ENCODE measurements around the gene GSPT2. TPM values are rescaled to one million over a fixed set of nuclear protein-coding genes. Genes with fewer than 3 reads are reported as not detected.

Gene GSPT2
- total RNA-seq, 1 donor from 2014 or later = 15.9 TPM

DNA sequence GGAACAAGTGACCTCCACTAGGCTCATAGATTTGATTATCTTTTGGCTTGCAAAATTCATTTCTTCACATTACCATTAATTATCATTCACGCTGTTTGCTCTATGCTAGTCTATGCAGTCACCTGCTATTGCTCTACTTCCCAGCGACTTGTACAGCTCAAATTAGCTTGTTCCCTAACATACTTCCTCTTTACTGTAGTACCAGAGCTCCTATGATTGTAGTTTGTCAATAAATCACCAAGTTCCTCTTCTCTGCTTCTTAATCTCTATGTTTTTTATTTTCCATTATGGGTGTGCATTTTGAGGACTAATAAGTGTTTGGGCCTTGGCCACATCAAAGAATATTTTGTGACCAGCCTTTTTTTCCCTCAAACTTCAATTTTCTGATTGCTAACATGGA is 6.2 kb upstream of the GSPT2 start:
- no peak for DNase-seq (ENCODE audit: low spot score in 2 of 2, unreplicated experiment in 2 of 2)
- TF ChIP-seq, protein P1, sequence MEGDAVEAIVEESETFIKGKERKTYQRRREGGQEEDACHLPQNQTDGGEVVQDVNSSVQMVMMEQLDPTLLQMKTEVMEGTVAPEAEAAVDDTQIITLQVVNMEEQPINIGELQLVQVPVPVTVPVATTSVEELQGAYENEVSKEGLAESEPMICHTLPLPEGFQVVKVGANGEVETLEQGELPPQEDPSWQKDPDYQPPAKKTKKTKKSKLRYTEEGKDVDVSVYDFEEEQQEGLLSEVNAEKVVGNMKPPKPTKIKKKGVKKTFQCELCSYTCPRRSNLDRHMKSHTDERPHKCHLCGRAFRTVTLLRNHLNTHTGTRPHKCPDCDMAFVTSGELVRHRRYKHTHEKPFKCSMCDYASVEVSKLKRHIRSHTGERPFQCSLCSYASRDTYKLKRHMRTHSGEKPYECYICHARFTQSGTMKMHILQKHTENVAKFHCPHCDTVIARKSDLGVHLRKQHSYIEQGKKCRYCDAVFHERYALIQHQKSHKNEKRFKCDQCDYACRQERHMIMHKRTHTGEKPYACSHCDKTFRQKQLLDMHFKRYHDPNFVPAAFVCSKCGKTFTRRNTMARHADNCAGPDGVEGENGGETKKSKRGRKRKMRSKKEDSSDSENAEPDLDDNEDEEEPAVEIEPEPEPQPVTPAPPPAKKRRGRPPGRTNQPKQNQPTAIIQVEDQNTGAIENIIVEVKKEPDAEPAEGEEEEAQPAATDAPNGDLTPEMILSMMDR (IDR thresholded peaks at IDR 0.05; ENCODE audit: unreplicated experiment) = no peak
- Mint-ChIP-seq H3K27me3 (ENCODE audit: low read depth) (peaks cover 33% of the 10 kb centered on the region), H3K4me3 (no peak overlapping the region), H3K4me1 (no peaks in the 10 kb centered on the region), H3K36me3 (no peaks in the 10 kb centered on the region), H3K27ac (no peak overlapping the region), H3K9me3 (peaks cover 16% of the 10 kb centered on the region)

DNA sequence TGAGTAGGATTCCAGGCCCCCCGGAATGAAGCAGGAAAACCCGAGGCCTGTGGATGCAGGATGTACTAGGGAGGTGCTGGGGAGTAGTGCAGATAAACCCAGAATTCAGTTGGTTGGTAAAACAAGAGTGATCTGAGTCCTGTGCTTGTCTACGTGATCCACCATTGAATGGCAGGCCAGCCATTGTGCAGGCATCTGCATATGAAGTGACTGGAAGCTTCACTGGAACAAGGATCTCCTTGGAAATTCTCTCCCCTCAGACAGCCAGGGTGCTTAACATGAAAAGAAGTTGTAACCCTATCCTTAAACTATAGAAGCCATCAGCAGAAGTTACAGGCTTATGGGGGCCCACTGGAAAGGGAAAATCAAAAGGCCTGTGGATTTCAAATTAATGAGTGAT is 656 bp upstream of the GSPT2 start:
- Mint-ChIP-seq H3K27me3 (ENCODE audit: low read depth) (peaks cover 23% of the 10 kb centered on the region), H3K9me3 (peaks cover 28% of the 10 kb centered on the region), H3K36me3 (peaks cover 24% of the 10 kb centered on the region), H3K4me1 (peaks cover 15% of the 10 kb centered on the region), H3K27ac (peak overlapping the region; percentile 91), H3K4me3 (peak overlapping the region; percentile 75)
- DNase-seq (ENCODE audit: low spot score in 2 of 2, unreplicated experiment in 2 of 2) = no peak
- TF ChIP-seq, protein P1 (IDR thresholded peaks at IDR 0.05; ENCODE audit: unreplicated experiment) = no peak

DNA sequence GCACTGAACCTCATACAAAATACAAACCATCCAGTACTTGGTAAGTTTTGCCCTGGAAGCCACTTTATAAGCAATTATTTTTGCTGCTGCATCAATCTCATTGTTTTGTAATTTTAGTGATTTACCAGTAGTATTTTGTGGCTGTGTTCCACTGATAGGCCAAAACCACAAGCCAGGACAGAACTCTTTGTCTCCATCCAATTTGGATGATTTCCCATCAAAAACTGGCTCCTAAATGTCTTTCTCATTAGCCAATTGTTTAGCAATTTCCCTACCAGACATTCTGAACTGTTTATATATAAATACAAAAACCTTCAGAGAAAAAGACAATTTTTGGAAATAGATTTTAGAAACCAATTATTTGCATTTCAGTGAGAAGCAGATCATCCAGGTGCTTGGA is 4.4 kb downstream of the GSPT2 start:
- no peak overlapping the region for H3K4me3 Mint-ChIP-seq
- TF ChIP-seq, protein P1 (IDR thresholded peaks at IDR 0.05; ENCODE audit: unreplicated experiment) = no peak
- H3K36me3 Mint-ChIP-seq = peaks cover 24% of the 10 kb centered on the region
- peaks cover 15% of the 10 kb centered on the region for H3K4me1 Mint-ChIP-seq
- DNase-seq (ENCODE audit: low spot score in 2 of 2, unreplicated experiment in 2 of 2) = no peak
- no peaks in the 10 kb centered on the region for H3K27me3 Mint-ChIP-seq (ENCODE audit: low read depth)
- H3K9me3 Mint-ChIP-seq = peaks cover 42% of the 10 kb centered on the region
- no peak overlapping the region for H3K27ac Mint-ChIP-seq

DNA sequence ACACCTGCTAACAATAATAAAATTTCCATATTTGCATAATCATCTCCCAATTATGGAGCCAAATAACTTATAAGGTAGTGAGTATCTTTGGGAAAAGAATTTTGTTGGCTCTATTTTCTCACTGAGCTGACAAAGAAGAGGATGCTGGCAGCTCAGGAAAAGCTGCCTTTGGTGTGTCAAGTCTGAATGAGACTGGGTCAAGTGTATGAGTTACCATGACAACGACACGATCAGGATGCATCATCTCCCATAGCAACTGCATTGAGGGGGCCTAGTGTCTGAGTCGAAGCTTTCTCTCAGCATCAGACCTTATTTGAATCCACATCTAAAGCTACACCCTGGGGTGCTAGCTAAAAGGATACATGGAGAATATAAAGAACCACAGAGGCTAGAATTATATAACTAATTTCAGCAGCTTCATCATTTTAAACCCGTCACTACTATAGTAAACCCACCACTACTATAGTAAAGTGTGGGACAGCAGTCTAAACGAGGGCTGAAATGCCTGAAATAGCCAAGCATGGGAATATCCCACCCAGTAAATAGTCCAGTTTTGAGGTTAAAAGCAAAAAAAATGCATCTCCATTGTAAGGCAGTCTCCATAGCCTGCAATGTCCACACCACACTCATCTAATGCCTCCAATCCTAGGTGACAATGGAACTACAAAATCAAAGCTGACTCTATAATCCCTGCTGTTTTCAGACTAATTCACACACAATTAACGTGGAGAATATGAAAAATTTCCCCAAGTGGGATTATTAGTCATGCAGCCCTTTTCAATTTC is 16.0 kb downstream of the GSPT2 start:
- H3K27me3 Mint-ChIP-seq (ENCODE audit: low read depth) = peaks cover 11% of the 10 kb centered on the region

DNA sequence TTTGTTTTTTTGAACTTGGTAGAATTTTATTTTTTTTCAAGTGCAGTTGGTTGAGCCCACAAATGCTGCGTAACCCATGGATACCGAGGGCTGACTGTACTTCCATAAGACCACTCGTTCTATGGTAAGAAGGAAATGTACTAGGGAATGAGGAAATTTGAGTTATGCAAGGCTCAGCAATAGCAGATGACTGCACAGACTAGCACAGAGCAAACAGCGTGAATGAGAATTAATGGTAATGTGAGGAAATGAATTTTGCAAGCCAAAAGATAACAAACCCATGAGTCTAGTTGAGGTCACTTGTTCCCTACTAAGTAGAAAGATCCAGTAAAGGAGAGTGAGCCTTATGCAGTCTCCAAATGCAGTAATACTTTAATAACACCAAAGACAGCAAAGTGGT is 17.4 kb downstream of the GSPT2 start:
- Mint-ChIP-seq H3K9me3 (peaks cover 4% of the 10 kb centered on the region), H3K27ac (no peak overlapping the region), H3K4me1 (no peaks in the 10 kb centered on the region), H3K4me3 (no peak overlapping the region), H3K27me3 (ENCODE audit: low read depth) (peaks cover 11% of the 10 kb centered on the region), H3K36me3 (no peaks in the 10 kb centered on the region)
- TF ChIP-seq, protein P1 (IDR thresholded peaks at IDR 0.05; ENCODE audit: unreplicated experiment) = no peak
- no peak for DNase-seq (ENCODE audit: low spot score in 2 of 2, unreplicated experiment in 2 of 2)

More for the DNA sequence above, 16.0 kb downstream of the GSPT2 start:
- no peak overlapping the region for H3K27ac Mint-ChIP-seq
- H3K36me3 Mint-ChIP-seq = no peaks in the 10 kb centered on the region
- no peaks in the 10 kb centered on the region for H3K4me1 Mint-ChIP-seq
- H3K4me3 Mint-ChIP-seq = no peak overlapping the region
- no peak for DNase-seq (ENCODE audit: low spot score in 2 of 2, unreplicated experiment in 2 of 2)
- TF ChIP-seq, protein P1 (IDR thresholded peaks at IDR 0.05; ENCODE audit: unreplicated experiment) = no peak
- H3K9me3 Mint-ChIP-seq = no peaks in the 10 kb centered on the region
